Measurements from ENCODE around the gene CCDC63.
"Not testable (repeated sequence)": the region's sequence is repeated elsewhere in the genome, so short reads cannot be mapped to it uniquely, and the experiment has no call there.

The CCDC63 gene

GRCh38 chr12:110927546-110927945 lies 80.8 kb downstream of the CCDC63 start:
- DNase-seq, result no peak

- DNase-seq, result no peak
These were observed 81.9 kb downstream of the CCDC63 start for GRCh38 chr12:110928700-110929099.

DNA sequence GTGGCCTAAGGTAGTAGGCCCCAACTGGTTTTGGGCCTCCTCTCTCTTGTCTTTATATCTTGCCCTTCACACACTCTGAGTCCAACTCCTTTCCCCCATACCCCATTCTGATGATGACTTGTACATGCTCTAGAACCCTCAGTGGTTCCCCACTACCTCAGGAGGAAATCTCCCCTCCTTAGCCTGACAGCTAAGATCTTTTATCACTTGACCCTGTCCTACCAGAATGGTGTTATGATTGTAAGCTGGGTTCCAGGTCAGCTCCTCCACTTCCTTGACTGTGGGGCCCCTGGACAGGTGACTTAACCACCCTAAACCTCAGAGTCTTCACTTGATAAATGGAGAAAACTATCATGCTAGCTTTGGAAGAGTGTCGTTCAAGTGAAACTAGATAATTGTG lies 83.0 kb downstream of the CCDC63 start:
- no peak for DNase-seq

- DNase-seq, result no peak
These were observed 83.8 kb downstream of the CCDC63 start for GRCh38 chr12:110930348-110931314.

- no peak for DNase-seq
These were observed 84.5 kb downstream of the CCDC63 start for GRCh38 chr12:110931315-110931728.

GRCh38 chr12:110932046-110932445 lies 85.3 kb downstream of the CCDC63 start:
- no peak for DNase-seq

- no peak for DNase-seq
These were observed 86.7 kb downstream of the CCDC63 start for GRCh38 chr12:110933326-110933974.

- no peak for DNase-seq
These were observed 87.5 kb downstream of the CCDC63 start for GRCh38 chr12:110934093-110934852.

GRCh38 chr12:110935588-110935987 lies 88.8 kb downstream of the CCDC63 start:
- no peak for DNase-seq

DNA sequence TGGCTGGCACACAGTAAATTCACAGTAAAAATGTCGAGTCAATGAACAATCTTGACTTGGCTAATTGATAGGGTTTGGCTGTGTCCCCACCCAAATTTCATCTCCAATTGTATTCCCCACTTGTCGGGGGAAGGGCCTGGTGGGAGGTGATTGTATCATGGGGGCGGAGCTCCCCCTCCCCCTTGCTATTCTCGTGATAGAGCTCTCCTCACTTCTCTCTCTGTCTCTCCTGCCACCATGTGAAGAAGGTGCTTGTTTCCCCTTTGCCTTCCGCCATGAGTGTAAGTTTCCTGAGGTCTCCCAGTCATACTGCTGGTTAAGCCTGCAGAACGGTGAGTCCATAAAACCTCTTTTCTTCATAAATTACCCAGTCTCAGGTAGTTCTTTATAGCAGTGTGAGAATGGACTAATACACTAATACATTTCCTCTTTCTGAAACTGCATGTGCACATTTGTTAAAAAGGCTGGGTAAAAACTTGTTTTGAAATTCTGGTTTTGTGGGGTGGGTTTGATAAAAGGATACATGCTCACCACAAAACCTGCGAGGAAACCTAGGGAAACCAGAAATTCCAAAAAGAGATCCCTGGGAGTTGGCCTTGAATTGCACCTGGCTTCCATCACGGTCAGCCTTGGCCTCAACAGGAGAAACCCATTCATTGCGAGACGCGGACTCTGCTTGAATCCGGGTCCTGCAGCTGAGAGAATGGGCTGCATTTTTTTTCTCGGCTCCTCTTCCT lies 89.7 kb downstream of the CCDC63 start:
- DNase-seq, result no peak

- peak in 3 of 4 experiments; percentile 37 to 45 (median 43) for DNase-seq
These were observed 90.4 kb downstream of the CCDC63 start for GRCh38 chr12:110937104-110937641.

GRCh38 chr12:110940296-110940695 lies 93.5 kb downstream of the CCDC63 start:
- DNase-seq, result no peak

- no peak for DNase-seq
These were observed 94.1 kb downstream of the CCDC63 start for GRCh38 chr12:110940933-110941332.

DNA sequence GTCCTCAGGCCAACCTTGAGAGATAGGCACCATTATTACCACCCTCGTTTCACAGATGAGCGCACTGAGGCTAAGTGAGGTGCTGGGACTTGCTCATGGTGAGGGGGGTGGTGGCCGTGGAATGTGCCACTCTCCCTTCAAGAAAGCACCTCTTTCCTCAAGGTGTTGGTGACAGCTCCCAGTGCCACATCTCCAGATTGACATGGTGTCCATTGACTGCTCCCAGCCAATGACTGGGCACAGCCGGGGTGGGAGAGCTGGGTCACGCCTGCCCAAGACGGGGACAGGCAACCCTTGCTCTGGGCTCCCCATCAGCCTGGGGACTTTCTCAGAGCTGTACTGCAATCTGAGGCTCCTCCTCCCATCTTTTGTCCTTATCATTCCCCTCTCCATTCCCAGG lies 94.6 kb downstream of the CCDC63 start:
- no peak for DNase-seq

- no peak for DNase-seq
These were observed 96.6 kb downstream of the CCDC63 start for GRCh38 chr12:110943373-110943772.

DNA sequence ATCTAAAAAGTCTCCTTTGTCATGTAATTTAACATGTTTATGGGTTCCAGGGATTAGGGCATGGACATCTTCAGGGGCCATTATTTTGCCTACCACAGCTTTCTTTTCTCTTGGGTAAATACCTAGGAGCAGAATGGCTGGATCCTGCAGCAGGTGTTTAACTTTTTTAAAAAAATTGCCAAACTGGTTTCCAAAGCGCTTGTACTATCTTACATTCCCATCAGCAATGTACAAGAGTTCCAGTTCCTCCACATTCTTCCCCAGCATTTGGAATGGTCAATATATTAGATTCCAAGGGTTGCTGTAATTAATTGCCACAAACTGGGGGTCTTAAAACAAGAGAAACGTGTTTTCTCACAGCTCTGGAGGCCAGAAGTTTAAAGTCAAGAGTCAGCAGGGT lies 101.3 kb downstream of the CCDC63 start:
- DNase-seq, result no peak

DNA sequence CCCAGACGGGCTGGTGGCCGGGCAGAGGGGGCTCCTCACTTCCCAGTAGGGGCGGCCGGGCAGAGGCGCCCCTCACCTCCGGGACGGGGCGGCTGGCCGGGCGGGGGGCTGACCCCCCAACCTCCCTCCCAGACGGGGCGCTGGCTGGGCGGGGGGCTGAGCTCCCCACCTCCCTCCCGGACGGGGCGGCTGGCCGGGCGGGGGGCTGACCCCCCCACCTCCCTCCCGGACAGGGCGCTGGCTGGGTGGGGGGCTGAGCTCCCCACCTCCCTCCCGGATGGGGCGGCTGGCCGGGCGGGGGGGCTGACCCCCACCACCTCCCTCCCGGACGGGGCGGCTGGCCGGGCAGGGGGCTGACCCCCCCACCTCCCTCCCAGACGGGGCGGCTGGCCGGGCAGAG lies 103.7 kb downstream of the CCDC63 start:
- DNase-seq, result not testable (repeated sequence)

DNA sequence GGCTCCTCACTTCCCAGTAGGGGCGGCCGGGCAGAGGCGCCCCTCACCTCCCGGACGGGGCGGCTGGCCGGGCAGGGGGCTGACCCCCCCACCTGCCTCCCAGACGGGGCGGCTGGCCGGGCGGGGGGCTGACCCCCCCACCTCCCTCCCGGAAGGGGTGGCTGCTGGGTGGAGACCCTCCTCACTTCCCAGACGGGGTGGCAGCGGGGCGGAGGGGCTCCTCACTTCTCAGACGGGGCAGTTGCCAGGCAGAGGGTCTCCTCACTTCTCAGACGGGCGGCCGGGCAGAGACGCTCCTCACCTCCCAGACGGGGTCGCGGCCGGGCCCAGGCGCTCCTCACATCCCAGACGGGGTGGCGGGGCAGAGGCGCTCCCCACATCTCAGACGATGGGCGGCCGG lies 104.1 kb downstream of the CCDC63 start:
- DNase-seq, result not testable (repeated sequence)
